LHCN-M2 (cell line): ENCODE data around the gene OR2T6. TPM values are rescaled to one million over a fixed set of nuclear protein-coding genes. Genes with fewer than 3 reads are reported as not detected.
"Not testable (repeated sequence)": the region's sequence is repeated elsewhere in the genome, so short reads cannot be mapped to it uniquely, and the experiment has no call there.

Experiments
- DNase-seq: peaks from one replicate; pipeline ENCODE4 v3.0.0-alpha.2; 2012; ENCODE audit warnings: low read depth
- total RNA-seq: library from RNA; depleted of rRNA; stranded (reverse); fragments of >200 nt; gene quantifications from 2 replicates; pipeline ENCODE4 v1.2.3, GENCODE V29; 2014; rRNA removed

The OR2T6 gene
- total RNA-seq, 1 experiment from 2014 or later, result not detected

DNA sequence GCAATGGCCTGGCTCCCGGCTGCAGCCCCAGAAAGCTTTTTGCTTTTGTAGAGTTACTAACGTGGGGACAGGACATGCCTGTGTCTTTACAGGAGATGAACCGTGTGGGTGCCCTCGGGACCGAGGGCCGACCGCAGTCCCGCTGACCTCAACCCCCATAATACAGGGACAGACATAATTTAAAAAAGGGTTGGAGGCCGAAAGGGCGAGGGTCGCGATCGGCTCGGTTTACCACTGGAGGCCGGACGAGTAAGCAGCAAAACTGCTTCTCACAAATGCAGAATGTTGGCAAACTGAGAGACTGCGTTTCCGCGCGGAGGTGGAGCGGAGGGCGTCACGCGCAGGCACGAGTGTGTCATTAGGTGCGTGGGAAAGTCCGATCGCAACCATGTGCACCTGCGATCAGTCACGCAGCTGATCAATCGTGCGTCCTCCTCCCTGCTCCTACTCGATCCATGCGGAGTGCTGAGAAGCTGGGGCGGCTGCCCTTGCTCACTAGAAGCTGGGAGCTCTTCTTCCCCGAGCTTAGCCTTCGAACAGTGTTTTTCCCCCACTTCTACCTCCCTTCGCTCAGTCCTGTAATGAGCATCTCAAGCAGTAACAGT, 58.4 kb downstream of the OR2T6 start:
- DNase-seq, result not testable (repeated sequence)

DNA sequence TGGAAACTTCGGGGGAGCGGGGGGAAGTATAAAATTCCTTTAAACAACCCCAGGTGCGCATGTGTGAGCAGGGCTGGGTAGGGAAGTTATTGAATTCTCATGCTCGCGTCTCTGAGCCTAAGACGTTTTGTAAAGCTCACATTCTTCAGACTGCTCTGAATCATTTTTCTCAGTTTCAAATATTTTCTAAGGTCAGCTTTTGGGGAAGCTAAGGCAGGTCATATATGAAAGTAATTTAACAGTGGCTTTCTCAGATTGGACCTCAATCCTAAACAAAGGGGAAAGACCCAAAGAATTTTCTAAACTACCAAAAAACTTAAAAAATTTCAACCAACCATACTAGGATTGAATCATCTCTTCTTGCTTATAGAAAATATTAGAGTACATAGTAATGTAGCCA, 59.4 kb downstream of the OR2T6 start:
- DNase-seq, result not testable (repeated sequence)

DNA sequence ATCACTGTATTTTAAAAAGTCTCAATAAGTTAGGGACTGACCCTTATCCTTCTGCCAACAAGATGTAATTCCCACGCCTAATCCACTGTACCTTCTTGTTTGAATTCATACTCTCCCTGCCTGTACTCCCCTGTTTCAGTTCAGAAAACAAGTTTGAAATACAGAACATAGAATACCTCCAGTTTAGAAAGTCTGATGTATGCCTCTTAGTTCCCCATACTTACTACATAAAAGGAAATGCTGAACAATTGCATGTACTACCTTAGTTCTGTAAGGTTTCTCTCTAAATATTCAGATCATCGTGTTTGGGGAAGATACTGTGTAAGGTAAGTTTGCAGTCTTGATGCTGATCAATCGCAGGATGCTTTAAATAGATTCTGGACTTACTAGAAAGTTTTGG, 60.8 kb downstream of the OR2T6 start:
- not testable (repeated sequence) for DNase-seq

DNA sequence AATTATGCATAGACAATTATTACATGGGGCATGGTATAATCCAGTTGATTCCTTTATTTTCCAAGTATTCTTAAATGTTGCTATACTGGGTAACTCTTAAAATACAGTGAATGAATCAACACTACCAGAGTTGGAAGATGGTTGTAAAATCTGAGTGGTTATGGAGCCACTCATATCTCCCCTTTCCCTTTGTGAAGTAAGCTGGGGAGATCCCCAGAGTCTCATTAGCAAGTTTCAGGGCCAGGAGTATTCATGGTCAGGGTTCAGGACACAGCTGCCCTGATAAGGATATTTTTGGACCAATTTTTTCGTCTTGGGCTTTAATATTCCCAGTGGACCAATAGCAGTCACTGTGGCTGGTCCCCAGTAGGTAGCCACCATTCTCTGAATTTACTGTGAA, 63.1 kb downstream of the OR2T6 start:
- not testable (repeated sequence) for DNase-seq

DNA sequence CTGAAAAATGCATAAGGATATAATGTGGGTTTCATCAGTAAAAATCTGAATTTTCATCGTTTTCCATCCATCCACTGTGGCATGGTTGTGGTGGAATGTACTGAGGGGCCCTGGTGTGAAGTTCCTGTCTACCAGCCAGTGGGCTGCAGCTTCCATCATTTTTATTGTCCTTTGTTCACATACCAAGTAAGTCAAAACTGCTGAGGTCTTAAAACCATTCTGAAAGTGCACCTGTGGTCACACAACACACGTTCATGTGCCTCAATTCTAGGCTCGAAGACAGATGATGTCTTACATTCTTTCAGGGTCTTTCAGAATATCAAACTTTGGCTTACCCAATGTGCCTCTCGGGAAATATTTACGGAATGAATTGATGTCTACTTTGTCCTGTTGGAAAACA, 63.7 kb downstream of the OR2T6 start:
- not testable (repeated sequence) for DNase-seq

Other genes starting within 250 kb of the OR2T6 start
- gene OR2M5, start 230.6 kb upstream of the OR2T6 start, total RNA-seq, result not detected in 2 replicates
- not detected in 2 replicates for gene OR2M2, start 200.9 kb upstream of the OR2T6 start, total RNA-seq
- gene OR2M3, start 178.5 kb upstream of the OR2T6 start, total RNA-seq, result not detected in 2 replicates
- not detected in 2 replicates for gene OR2M4, start 144.3 kb upstream of the OR2T6 start, total RNA-seq
- not detected in 2 replicates for gene OR2T33, start 97.8 kb upstream of the OR2T6 start, total RNA-seq
- gene OR2T12, start 72.3 kb upstream of the OR2T6 start, total RNA-seq, result not detected in 2 replicates
- gene OR2M7, start 51.2 kb upstream of the OR2T6 start, total RNA-seq, result not detected in 2 replicates
- not detected in 2 replicates for gene OR14C36, start 27.0 kb upstream of the OR2T6 start, total RNA-seq
- not detected in 2 replicates for gene OR2T4, start 14.1 kb upstream of the OR2T6 start, total RNA-seq
- gene OR2T1, start 27.3 kb downstream of the OR2T6 start, total RNA-seq, result not detected in 2 replicates
- gene OR2T2, start 69.9 kb downstream of the OR2T6 start, total RNA-seq, result not detected in 2 replicates
- not detected in 2 replicates for gene OR2T3, start 97.6 kb downstream of the OR2T6 start, total RNA-seq
- not detected in 2 replicates for gene OR2T5, start 112.8 kb downstream of the OR2T6 start, total RNA-seq
- gene OR2G6, start 132.3 kb downstream of the OR2T6 start, total RNA-seq, result not detected in 2 replicates
- gene OR2T29, start 187.0 kb downstream of the OR2T6 start, total RNA-seq, result not detected in 2 replicates
- gene OR2T34, start 199.0 kb downstream of the OR2T6 start, total RNA-seq, result not detected in 2 replicates
- gene OR2T10, start 222.0 kb downstream of the OR2T6 start, total RNA-seq, result not detected in 2 replicates